PC-9 (cell line): ENCODE results near the gene CBL. TPM values are rescaled to one million over a fixed set of nuclear protein-coding genes. Genes with fewer than 3 reads are reported as not detected.

Experiments used
- BruUV-seq: library from RNA; stranded (reverse); fragments of 400-500 nt; replicated peaks from 2 replicates; lab custom pipeline; 2021; lab: Mats Ljungman, UMichigan
- CTCF ChIA-PET: fragments of 300-600 bp; sonication (Branson Sonifier 250); formaldehyde crosslinking; loops from one replicate; lab custom pipeline; 2022; ENCODE audit warnings: antibody characterized with exemption; lab: Charles Lee
- POLR2A ChIA-PET: fragments of 300-600 bp; sonication (Branson Sonifier 250); formaldehyde crosslinking; loops from one replicate; lab custom pipeline; 2022; ENCODE audit warnings: antibody characterized with exemption; ENCODE audit not compliant: unreplicated experiment; lab: Charles Lee
- DNase-seq, 2 experiments: peaks; one replicate each; pipeline versions ENCODE4 v3.0.0 to v3.0.0-alpha.2; 2015 to 2022; ENCODE audit warnings: mixed read lengths in 1 of 2
- H2AFZ ChIP-seq: fragments of 200-600 bp; sonication (generic); 2 replicates; pipeline ENCODE4 v1.8.1; 2017; ENCODE audit warnings: antibody characterized with exemption
- H3F3A ChIP-seq: fragments of 200-600 bp; sonication (generic); 2 replicates; pipeline ENCODE4 v1.8.1; 2017; ENCODE audit warnings: antibody characterized with exemption, mild to moderate bottlenecking, low read depth; ENCODE audit not compliant: insufficient read depth
- H3K27ac ChIP-seq: fragments of 200-600 bp; sonication (generic); 2 replicates; pipeline ENCODE4 v1.6.1; 2016; ENCODE audit warnings: mixed run types
- H3K27me3 ChIP-seq: fragments of 200-600 bp; sonication (generic); 2 replicates; pipeline ENCODE4 v1.6.1; 2016; ENCODE audit warnings: low read depth, mixed run types; ENCODE audit not compliant: insufficient read depth
- H3K36me3 ChIP-seq: fragments of 200-600 bp; sonication (generic); 2 replicates; pipeline ENCODE4 v1.6.1; 2016; ENCODE audit warnings: low read depth, mixed run types
- H3K4me1 ChIP-seq: fragments of 200-600 bp; sonication (generic); replicated peaks from 2 replicates; pipeline ENCODE4 v1.6.1; 2016; ENCODE audit warnings: mixed run types; ENCODE audit not compliant: insufficient read depth
- H3K4me2 ChIP-seq: fragments of 200-600 bp; sonication (generic); 2 replicates; pipeline ENCODE4 v1.6.1; 2017; ENCODE audit warnings: mixed run types
- H3K4me3 ChIP-seq: fragments of 200-600 bp; sonication (generic); 2 replicates; pipeline ENCODE4 v1.6.1; 2016; ENCODE audit warnings: mixed run types
- H3K79me2 ChIP-seq: fragments of 200-600 bp; sonication (generic); 2 replicates; pipeline ENCODE4 v1.6.1; 2017; ENCODE audit warnings: low read depth, mixed run types
- H3K9me2 ChIP-seq: fragments of 200-600 bp; sonication (generic); 2 replicates; pipeline ENCODE4 v1.8.1; 2017; ENCODE audit warnings: mild to moderate bottlenecking; ENCODE audit not compliant: insufficient read depth
- H3K9me3 ChIP-seq: fragments of 200-600 bp; sonication (generic); 2 replicates; pipeline ENCODE4 v1.8.1; 2016; ENCODE audit warnings: low read depth; ENCODE audit not compliant: insufficient read depth
- H4K20me1 ChIP-seq: fragments of 200-600 bp; sonication (generic); 2 replicates; pipeline ENCODE4 v1.8.1; 2017; ENCODE audit not compliant: insufficient read depth
- EZH2 ChIP-seq: fragments of 200-600 bp; sonication (generic); IDR thresholded peaks from 2 replicates; pipeline ENCODE4 v1.8.0; 2017; ENCODE audit warnings: antibody characterized with exemption, low read depth
- intact Hi-C: fragments of 100-400 bp; cut with micrococcal nuclease; formaldehyde crosslinking; loops from one replicate; pipeline ENCODE4 v1.10.0; 2022; ENCODE audit not compliant: unreplicated experiment
- total RNA-seq: library from RNA; stranded (reverse); gene quantifications from 2 replicates; pipeline ENCODE4 v1.2.3, GENCODE V29; 2021
- TF ChIP-seq, protein P1 (sequence below): fragments of 200-600 bp; sonication (generic); conservative IDR thresholded peaks from 2 replicates; pipeline ENCODE4 v1.6.1; 2017; ENCODE audit warnings: mixed run types, antibody characterized with exemption, mild to moderate bottlenecking, moderate library complexity

The CBL gene
- total RNA-seq, 1 experiment from 2014 or later, result 32.9 TPM

DNA sequence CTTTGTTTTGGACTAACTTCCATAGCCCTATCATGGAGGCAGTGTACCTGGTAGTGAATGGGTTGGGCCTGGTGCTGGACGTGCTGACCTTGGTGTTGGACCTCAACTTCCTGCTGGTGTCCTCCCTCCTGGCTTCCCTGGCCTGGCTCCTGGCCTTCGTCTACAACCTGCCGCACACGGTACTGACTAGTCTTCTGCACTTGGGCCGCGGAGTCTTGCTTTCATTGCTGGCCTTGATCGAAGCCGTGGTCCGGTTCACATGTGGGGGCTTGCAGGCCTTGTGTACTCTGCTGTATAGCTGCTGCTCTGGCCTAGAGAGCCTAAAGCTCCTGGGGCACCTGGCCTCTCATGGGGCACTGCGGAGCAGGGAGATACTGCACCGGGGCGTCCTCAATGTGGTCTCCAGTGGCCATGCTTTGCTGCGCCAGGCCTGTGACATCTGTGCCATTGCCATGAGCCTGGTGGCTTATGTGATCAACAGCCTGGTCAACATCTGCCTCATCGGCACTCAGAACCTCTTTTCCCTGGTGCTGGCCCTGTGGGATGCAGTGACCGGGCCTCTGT is 129.0 kb downstream of the CBL start:
- H3K9me2 ChIP-seq, result no peaks in the 10 kb centered on the region
- BruUV-seq, result no TSS peak
- H3K4me3 ChIP-seq, result peak overlapping the region; percentile 69
- no peaks in the 10 kb centered on the region for H3K36me3 ChIP-seq
- no peaks in the 10 kb centered on the region for H3K27me3 ChIP-seq
- no peaks in the 10 kb centered on the region for H3K9me3 ChIP-seq
- H3K4me1 ChIP-seq, result peaks cover 16% of the 10 kb centered on the region
- H4K20me1 ChIP-seq, result no peaks in the 10 kb centered on the region
- H3K79me2 ChIP-seq, result peaks cover 19% of the 10 kb centered on the region
- ChIA-PET CTCF (interaction anchor here (0.6 to 1.1 kb wide), 2 partner anchors 12 to 645 kb away, joined by 3 read pairs; no protein-coding TSS in a partner anchor), POLR2A (interaction anchor here (0.6 kb wide), 2 partner anchors 35 to 714 kb away, joined by 4 to 5 read pairs; no protein-coding TSS in a partner anchor)
- intact Hi-C loops, result loop anchor here (5.0 kb wide), 1 partner anchor 408 kb away; the partner anchor contains the start of gene BCL9L
- peak overlapping the region; percentile 86 for H3K4me2 ChIP-seq
- no peak for DNase-seq
- H3F3A ChIP-seq, result peaks cover 25% of the 10 kb centered on the region; the same call in 1 of the 2 replicates
- TF ChIP-seq, protein P1, sequence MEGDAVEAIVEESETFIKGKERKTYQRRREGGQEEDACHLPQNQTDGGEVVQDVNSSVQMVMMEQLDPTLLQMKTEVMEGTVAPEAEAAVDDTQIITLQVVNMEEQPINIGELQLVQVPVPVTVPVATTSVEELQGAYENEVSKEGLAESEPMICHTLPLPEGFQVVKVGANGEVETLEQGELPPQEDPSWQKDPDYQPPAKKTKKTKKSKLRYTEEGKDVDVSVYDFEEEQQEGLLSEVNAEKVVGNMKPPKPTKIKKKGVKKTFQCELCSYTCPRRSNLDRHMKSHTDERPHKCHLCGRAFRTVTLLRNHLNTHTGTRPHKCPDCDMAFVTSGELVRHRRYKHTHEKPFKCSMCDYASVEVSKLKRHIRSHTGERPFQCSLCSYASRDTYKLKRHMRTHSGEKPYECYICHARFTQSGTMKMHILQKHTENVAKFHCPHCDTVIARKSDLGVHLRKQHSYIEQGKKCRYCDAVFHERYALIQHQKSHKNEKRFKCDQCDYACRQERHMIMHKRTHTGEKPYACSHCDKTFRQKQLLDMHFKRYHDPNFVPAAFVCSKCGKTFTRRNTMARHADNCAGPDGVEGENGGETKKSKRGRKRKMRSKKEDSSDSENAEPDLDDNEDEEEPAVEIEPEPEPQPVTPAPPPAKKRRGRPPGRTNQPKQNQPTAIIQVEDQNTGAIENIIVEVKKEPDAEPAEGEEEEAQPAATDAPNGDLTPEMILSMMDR, result no peak
- no peak for TF ChIP-seq EZH2
- H2AFZ ChIP-seq, result no peak overlapping the region; the same call in 1 of the 2 replicates
- H3K27ac ChIP-seq, result peak overlapping the region; percentile 60; the same call in 1 of the 2 replicates

DNA sequence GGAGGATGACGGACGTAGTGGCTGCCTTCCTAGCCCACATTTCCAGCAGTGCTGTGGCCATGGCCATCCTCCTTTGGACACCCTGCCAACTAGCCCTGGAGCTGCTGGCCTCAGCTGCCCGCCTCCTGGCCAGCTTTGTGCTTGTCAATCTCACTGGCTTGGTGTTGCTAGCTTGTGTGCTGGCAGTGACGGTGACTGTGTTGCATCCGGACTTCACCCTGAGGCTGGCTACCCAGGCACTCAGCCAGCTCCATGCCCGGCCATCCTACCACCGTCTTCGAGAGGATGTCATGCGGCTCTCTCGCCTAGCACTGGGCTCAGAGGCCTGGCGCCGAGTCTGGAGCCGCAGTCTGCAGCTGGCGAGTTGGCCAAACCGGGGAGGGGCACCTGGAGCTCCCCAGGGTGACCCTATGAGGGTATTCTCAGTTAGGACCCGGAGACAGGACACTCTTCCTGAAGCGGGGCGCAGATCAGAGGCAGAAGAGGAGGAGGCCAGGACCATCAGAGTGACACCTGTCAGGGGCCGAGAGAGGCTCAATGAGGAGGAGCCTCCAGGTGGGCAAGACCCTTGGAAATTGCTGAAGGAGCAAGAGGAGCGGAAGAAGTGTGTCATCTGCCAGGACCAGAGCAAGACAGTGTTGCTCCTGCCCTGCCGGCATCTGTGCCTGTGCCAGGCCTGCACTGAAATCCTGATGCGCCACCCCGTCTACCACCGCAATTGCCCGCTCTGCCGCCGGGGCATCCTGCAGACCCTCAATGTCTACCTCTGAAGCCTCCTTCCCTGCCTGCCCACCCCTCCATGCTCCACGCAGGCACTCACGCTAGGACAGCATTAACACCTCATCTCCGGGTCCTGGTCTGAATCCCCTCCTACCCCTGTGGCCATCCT is 129.8 kb downstream of the CBL start:
- H3K9me2 ChIP-seq, result no peaks in the 10 kb centered on the region
- ChIA-PET POLR2A (interaction anchor here (0.6 kb wide), 1 partner anchor 715 kb away, joined by 4 read pairs; no protein-coding TSS in a partner anchor), CTCF (no interaction called here)
- H3F3A ChIP-seq, result peaks cover 25% of the 10 kb centered on the region; the same call in 1 of the 2 replicates
- peak overlapping the region; percentile 86 for H3K4me2 ChIP-seq
- no peaks in the 10 kb centered on the region for H3K36me3 ChIP-seq
- no TSS peak for BruUV-seq
- H3K4me3 ChIP-seq, result peak overlapping the region; percentile 69; the same call in 1 of the 2 replicates
- H3K27me3 ChIP-seq, result no peaks in the 10 kb centered on the region
- peaks cover 16% of the 10 kb centered on the region for H3K4me1 ChIP-seq
- no peak for DNase-seq
- H3K9me3 ChIP-seq, result no peaks in the 10 kb centered on the region
- intact Hi-C loops, result loop anchor here (5.0 kb wide), 1 partner anchor 409 kb away; the partner anchor contains the start of gene BCL9L
- no peak for TF ChIP-seq EZH2
- TF ChIP-seq, protein P1, result no peak
- no peak overlapping the region for H2AFZ ChIP-seq
- H4K20me1 ChIP-seq, result no peaks in the 10 kb centered on the region
- no peak overlapping the region for H3K27ac ChIP-seq
- peaks cover 19% of the 10 kb centered on the region for H3K79me2 ChIP-seq

DNA sequence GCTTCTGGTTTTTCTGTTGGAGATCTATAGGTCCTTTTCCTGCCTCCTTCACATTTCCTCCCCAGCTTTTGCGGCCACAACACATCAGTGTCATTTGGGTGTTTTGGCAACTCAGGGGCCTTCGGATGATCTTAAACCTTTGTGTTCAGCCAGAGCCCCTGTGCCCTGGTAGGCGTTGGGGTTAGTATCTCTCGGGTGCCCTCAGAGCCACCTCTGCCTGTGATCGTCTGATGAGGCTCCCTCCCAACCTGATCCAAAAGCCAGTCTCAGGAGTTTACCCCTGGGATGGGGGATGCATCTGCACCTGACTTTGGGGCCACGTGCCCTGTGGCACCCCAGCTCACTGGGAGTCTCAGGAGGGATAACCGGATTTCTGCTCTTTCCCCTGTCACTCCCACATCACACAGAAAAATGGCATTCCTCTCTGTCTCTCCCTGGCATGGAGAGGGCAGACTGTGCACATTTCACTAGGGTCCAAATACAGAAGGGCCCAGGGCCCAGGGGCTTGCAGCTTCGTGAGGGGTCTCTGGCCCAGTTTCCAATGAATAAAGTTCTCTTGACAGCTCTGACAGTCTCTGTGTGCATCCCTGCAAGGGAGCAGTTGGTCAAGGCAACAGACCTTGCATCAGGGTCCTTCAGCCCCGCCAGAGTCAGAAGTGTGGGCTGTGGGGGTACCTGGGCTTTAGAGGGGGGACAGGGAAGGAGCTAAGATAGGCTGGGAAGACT is 130.8 kb downstream of the CBL start:
- Histone ChIP-seq H3K4me1 (peaks cover 16% of the 10 kb centered on the region), H3F3A (peaks cover 25% of the 10 kb centered on the region; the same call in 1 of the 2 replicates), H3K4me2 (peak overlapping the region; percentile 10; the same call in 1 of the 2 replicates), H4K20me1 (no peaks in the 10 kb centered on the region), H3K9me3 (no peaks in the 10 kb centered on the region), H3K27me3 (no peaks in the 10 kb centered on the region), H3K9me2 (no peaks in the 10 kb centered on the region), H2AFZ (no peak overlapping the region), H3K4me3 (no peak overlapping the region), H3K79me2 (peaks cover 19% of the 10 kb centered on the region), H3K36me3 (no peaks in the 10 kb centered on the region), H3K27ac (no peak overlapping the region)
- CTCF ChIA-PET, result interaction anchor here (1.3 to 1.8 kb wide), 2 partner anchors 19 to 24 kb away, joined by 3 to 6 read pairs; no protein-coding TSS in a partner anchor
- TF ChIP-seq, protein P1, result no peak
- no peak for TF ChIP-seq EZH2
- DNase-seq, result no peak
- POLR2A ChIA-PET, result no interaction called here
- BruUV-seq, result no TSS peak
- intact Hi-C loops, result loop anchor here (5.0 kb wide), 1 partner anchor 410 kb away; the partner anchor contains the start of gene BCL9L
